Measurements from ENCODE around the gene RAB12. TPM values are rescaled to one million over a fixed set of nuclear protein-coding genes. Genes with fewer than 3 reads are reported as not detected.

RAB12 gene
- polyA plus RNA-seq, 1 donor from 2014 or later, result 102 TPM

DNA sequence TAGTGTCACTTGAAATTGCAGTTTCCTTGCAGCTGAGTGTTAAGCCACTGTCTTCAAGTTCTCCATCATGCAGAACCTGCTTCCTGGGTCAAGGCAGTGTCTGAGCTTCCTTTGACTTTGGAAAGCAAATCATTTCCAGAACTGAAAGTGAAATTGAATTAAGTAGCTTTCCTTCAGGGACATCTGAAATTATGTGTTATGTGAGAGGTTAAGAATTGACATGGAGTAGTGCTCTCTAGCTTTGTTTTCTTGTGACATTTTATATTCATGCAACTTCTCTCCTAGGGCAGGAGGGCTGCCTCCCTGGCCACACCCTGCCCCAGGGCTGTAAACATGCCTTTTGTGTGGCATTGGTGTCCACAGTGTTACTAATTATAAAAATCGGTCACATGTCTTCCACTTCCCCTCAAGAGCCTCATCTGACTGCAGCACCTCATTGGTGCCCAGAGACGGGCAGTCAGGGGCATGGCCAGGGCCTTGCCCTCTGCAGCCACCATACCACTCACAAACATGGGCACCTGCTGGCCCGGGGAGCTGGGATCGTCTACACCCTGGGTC is 14.4 kb downstream of the RAB12 start:
- Histone ChIP-seq H3K79me2 (replicated peaks; ENCODE audit: insufficient read depth, low read length) (peaks cover 15% of the 10 kb centered on the region), H3K9me2 (ENCODE audit: insufficient read depth, low read length) (no peaks in the 10 kb centered on the region), H3K27me3 (ENCODE audit: insufficient read depth, low read depth, low read length) (no peaks in the 10 kb centered on the region), H3K36me3 (ENCODE audit: insufficient read depth, low read length) (peaks cover 4% of the 10 kb centered on the region), H3K4me2 (ENCODE audit: low read length) (no peak overlapping the region), H3K9me3 (ENCODE audit: low read length) (no peaks in the 10 kb centered on the region), H3K9ac (ENCODE audit: low read length) (no peak overlapping the region), H2AFZ (ENCODE audit: low read depth, low read length) (no peak overlapping the region), H3K4me3 (ENCODE audit: low read length) (no peak overlapping the region), H3F3A (ENCODE audit: insufficient read depth, low read length, poor library complexity, severe bottlenecking) (no peaks in the 10 kb centered on the region), H3K27ac (ENCODE audit: low read length) (no peak overlapping the region), H4K20me1 (ENCODE audit: insufficient read depth) (no peaks in the 10 kb centered on the region)
- no peak for TF ChIP-seq MXI1 (conservative IDR thresholded peaks at IDR 0.05; ENCODE audit: poor library complexity, severe bottlenecking)
- no peak for TF ChIP-seq EZH2 (IDR thresholded peaks at IDR 0.05; ENCODE audit: borderline replicate concordance, insufficient read depth, low read length, poor library complexity, severe bottlenecking)
- TF ChIP-seq SMC3 (conservative IDR thresholded peaks at IDR 0.05; ENCODE audit: poor library complexity), result no peak
- no peak for TF ChIP-seq EP300 (conservative IDR thresholded peaks at IDR 0.05; ENCODE audit: poor library complexity, severe bottlenecking)
- TF ChIP-seq, protein P1, sequence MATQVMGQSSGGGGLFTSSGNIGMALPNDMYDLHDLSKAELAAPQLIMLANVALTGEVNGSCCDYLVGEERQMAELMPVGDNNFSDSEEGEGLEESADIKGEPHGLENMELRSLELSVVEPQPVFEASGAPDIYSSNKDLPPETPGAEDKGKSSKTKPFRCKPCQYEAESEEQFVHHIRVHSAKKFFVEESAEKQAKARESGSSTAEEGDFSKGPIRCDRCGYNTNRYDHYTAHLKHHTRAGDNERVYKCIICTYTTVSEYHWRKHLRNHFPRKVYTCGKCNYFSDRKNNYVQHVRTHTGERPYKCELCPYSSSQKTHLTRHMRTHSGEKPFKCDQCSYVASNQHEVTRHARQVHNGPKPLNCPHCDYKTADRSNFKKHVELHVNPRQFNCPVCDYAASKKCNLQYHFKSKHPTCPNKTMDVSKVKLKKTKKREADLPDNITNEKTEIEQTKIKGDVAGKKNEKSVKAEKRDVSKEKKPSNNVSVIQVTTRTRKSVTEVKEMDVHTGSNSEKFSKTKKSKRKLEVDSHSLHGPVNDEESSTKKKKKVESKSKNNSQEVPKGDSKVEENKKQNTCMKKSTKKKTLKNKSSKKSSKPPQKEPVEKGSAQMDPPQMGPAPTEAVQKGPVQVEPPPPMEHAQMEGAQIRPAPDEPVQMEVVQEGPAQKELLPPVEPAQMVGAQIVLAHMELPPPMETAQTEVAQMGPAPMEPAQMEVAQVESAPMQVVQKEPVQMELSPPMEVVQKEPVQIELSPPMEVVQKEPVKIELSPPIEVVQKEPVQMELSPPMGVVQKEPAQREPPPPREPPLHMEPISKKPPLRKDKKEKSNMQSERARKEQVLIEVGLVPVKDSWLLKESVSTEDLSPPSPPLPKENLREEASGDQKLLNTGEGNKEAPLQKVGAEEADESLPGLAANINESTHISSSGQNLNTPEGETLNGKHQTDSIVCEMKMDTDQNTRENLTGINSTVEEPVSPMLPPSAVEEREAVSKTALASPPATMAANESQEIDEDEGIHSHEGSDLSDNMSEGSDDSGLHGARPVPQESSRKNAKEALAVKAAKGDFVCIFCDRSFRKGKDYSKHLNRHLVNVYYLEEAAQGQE (IDR thresholded peaks at IDR 0.05; ENCODE audit: borderline replicate concordance), result no peak
- TF ChIP-seq, protein P2, sequence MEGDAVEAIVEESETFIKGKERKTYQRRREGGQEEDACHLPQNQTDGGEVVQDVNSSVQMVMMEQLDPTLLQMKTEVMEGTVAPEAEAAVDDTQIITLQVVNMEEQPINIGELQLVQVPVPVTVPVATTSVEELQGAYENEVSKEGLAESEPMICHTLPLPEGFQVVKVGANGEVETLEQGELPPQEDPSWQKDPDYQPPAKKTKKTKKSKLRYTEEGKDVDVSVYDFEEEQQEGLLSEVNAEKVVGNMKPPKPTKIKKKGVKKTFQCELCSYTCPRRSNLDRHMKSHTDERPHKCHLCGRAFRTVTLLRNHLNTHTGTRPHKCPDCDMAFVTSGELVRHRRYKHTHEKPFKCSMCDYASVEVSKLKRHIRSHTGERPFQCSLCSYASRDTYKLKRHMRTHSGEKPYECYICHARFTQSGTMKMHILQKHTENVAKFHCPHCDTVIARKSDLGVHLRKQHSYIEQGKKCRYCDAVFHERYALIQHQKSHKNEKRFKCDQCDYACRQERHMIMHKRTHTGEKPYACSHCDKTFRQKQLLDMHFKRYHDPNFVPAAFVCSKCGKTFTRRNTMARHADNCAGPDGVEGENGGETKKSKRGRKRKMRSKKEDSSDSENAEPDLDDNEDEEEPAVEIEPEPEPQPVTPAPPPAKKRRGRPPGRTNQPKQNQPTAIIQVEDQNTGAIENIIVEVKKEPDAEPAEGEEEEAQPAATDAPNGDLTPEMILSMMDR (IDR thresholded peaks at IDR 0.05; ENCODE audit: poor library complexity, severe bottlenecking), result no peak
- TF ChIP-seq RAD21 (conservative IDR thresholded peaks at IDR 0.05), result no peak
- no peak for TF ChIP-seq POLR2AphosphoS5 (IDR thresholded peaks at IDR 0.05)
- TF ChIP-seq TAF1 (IDR thresholded peaks at IDR 0.05; ENCODE audit: low read depth), result no peak

DNA sequence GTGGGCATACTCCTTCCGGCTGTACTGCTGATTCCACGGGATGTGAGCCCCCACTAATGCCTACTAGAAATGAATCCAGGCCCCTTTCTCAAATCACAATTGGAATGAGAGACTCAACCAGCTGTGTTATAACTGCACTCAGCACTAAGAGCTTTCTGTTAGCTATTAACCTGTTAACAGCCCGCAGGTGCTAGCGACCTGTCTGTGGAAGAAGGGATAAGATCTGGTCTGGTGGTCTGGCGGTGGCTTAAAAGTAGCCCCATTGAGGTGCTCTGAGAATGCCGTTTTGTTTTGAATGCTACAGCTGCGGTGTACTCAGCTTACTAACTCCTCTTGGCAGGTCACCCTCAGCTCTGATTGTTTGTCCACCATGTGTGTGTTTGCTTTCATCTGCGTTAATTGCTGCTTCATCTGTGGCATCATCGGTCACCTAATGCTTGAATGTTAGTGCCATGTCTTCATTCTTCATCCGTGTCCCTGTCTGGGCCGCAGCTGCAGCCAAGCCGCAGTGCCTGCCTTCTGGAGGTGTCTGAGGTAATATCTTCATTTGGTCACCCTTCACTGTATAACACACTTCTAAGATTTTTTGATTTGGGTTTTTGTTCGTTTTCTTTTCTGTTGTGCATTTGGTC is 16.3 kb downstream of the RAB12 start:
- no peak overlapping the region for H3K9ac ChIP-seq (ENCODE audit: low read length)
- H3K9me3 ChIP-seq (ENCODE audit: low read length), result no peaks in the 10 kb centered on the region
- H3K27ac ChIP-seq (ENCODE audit: low read length), result no peak overlapping the region
- no peak overlapping the region for H2AFZ ChIP-seq (ENCODE audit: low read depth, low read length)
- no peak overlapping the region for H3K4me2 ChIP-seq (ENCODE audit: low read length)
- H3K9me2 ChIP-seq (ENCODE audit: insufficient read depth, low read length), result no peaks in the 10 kb centered on the region
- H3K27me3 ChIP-seq (ENCODE audit: insufficient read depth, low read depth, low read length), result no peaks in the 10 kb centered on the region
- no peak for TF ChIP-seq SMC3 (conservative IDR thresholded peaks at IDR 0.05; ENCODE audit: poor library complexity)
- no peak for TF ChIP-seq POLR2AphosphoS5 (IDR thresholded peaks at IDR 0.05)
- H4K20me1 ChIP-seq (ENCODE audit: insufficient read depth), result no peaks in the 10 kb centered on the region
- H3F3A ChIP-seq (ENCODE audit: insufficient read depth, low read length, poor library complexity, severe bottlenecking), result no peaks in the 10 kb centered on the region
- peaks cover 4% of the 10 kb centered on the region for H3K36me3 ChIP-seq (ENCODE audit: insufficient read depth, low read length)
- peaks cover 12% of the 10 kb centered on the region for H3K79me2 ChIP-seq (replicated peaks; ENCODE audit: insufficient read depth, low read length)
- H3K4me3 ChIP-seq (ENCODE audit: low read length), result no peak overlapping the region
